HG02610 (cell line): ENCODE results near the gene CEP68.

ENCODE experiments used
- ATAC-seq: cut with Tn5 transposase; IDR thresholded peaks from one replicate; pipeline ENCODE4 v1.9.1; 2021; ENCODE audit warnings: mild to moderate bottlenecking, moderate library complexity; ENCODE audit not compliant: unreplicated experiment

Gene CEP68

DNA sequence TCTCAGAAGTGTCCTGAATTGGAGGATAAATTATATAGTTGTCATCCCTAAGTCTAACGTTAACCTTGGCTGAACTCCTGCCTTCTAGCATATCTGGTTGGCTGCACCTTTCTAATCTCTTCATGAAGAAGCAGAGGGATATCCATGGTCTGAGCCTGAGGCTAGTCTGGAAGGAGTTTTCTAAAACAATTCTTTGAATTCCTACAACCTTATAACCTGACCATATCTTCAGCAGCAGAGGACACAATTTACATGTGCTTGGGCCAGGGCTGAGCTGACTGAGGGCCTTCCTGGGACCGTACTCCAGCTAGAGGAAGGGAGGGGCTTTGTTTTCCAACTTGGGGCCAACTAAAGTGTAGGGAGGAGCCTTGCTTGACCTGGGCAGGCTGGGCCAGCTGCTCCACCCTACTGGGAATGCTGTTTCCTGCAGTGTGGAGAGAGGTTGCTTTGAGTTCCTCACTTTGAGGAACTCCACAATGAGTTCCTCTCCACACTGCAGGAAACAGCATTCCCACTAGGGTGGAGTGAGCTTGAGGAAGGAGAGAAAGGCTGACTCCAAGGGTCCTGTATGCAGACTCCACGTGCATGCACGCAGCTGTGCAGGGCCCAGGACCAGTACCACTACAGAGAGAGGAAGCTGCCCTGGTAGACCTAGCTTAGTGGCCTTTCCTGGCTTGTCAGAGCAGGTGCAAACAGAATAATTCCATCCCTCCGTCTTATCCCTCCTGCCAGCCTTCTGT, 19.6 kb downstream of the CEP68 start:
- no peak for ATAC-seq

- ATAC-seq, result no peak
Observed at GRCh38 chr2:65076345-65076710, 20.1 kb downstream of the CEP68 start.

GRCh38 chr2:65077898-65078297, 21.7 kb downstream of the CEP68 start:
- ATAC-seq, result no peak

- ATAC-seq, result no peak
Observed at GRCh38 chr2:65079017-65079416, 22.8 kb downstream of the CEP68 start.

GRCh38 chr2:65081232-65081685, 25.0 kb downstream of the CEP68 start:
- no peak for ATAC-seq

GRCh38 chr2:65085148-65085547, 28.9 kb downstream of the CEP68 start:
- ATAC-seq, result no peak

DNA sequence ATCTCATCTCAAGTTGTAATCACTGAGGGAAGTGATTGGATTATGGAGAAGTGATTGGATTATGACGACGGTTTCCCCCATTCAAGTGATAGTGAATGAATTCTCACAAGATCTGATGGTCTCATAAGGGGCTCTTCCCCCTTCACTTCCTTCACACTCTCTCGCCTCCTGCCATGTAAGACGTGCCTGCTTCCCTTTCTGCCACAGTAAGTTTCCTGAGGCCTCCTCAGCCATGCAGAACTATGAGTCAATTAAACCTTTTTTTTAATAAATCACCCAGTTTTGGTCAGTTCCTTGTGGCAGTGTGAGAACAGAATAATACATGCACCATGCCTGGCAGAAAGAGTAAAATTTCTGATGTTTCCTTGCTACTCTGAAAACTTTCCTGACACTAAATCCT, 36.6 kb downstream of the CEP68 start:
- no peak for ATAC-seq

DNA sequence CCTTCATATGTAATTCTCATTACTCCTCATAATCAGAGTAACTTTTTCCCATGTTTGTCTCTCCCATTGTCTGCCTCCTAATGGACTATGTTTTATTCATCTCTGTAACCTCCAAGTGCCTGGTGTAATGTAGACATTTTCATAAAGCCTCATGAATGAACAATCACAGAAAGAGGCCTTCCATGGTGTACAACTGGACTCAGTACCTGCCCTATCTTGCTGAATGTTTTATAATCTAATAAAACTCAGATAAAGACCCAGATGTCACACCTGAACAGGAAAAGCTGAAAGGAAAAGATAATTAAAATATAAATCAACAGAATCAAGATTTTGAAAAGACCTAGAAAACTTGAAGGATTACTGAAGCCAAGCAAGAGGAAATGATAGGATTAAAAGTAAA, 37.0 kb downstream of the CEP68 start:
- ATAC-seq, result no peak

GRCh38 chr2:65096948-65097347, 40.7 kb downstream of the CEP68 start:
- ATAC-seq, result no peak

GRCh38 chr2:65097844-65098243, 41.6 kb downstream of the CEP68 start:
- no peak for ATAC-seq

GRCh38 chr2:65098741-65099140, 42.5 kb downstream of the CEP68 start:
- no peak for ATAC-seq

- ATAC-seq, result no peak
Observed at GRCh38 chr2:65101071-65101470, 44.9 kb downstream of the CEP68 start.

- no peak for ATAC-seq
Observed at GRCh38 chr2:65103013-65103715, 46.9 kb downstream of the CEP68 start.

- no peak for ATAC-seq
Observed at GRCh38 chr2:65107530-65107929, 51.3 kb downstream of the CEP68 start.

GRCh38 chr2:65108780-65109179, 52.6 kb downstream of the CEP68 start:
- ATAC-seq, result no peak

DNA sequence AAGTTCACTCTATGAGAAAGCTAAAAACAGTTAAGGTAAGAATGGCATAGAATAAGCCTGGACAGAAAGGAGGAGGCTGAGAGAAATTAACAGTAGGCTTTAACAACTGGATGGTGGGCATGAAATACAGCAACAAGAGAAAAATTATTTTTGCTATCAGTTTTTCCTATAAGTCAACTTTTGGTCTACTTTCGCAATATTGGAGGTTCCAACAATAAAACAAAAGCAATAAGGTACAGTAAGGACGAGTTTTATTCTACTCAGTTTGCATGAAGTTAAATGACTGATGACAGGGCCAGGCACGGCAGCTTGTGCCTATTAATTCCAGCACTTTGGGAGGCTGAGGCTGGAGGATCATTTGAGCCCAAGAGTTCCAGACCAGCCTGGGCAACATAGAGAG, 56.4 kb downstream of the CEP68 start:
- no peak for ATAC-seq

GRCh38 chr2:65113229-65113628, 57.0 kb downstream of the CEP68 start:
- no peak for ATAC-seq

- no peak for ATAC-seq
Observed at GRCh38 chr2:65113816-65114215, 57.6 kb downstream of the CEP68 start.

- no peak for ATAC-seq
Observed at GRCh38 chr2:65114921-65115320, 58.7 kb downstream of the CEP68 start.

DNA sequence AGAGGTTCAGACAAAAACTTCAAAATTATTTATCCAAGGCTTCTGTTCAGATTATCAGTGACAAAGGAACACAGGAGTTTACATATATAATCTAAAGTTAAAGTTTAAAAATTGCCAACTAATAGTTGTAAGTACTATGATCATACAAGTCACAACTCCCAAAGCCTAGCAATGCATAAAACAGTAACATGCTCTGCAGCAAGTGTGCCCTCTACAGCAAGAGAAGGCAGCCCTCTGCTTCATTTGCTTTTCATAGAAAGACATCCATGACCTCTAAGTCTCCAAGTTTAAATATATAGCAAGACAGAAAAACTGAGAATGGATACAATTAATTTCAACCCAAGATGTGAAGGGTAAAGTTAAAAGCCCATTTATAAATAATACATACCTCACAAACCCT, 60.4 kb downstream of the CEP68 start:
- no peak for ATAC-seq

- no peak for ATAC-seq
Observed at GRCh38 chr2:65120990-65121693, 64.9 kb downstream of the CEP68 start.

DNA sequence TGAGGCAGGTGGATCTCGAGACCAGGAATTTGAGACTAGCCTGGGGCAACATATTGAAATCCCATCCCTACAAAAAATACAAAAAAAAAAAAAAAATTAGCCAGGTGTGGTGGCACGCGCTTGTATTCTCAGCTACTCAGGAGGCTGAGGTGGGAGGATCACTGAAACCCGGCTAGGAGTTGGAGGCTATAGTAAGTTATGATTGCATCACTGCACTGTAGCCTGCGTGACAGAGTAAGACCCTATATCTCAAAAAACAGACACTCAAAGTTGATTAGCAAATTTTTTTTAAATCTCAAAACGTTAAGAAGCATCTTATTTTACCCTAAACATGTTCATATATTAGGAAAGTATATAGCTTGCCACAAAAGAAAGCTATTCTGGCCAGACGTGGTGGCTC, 66.1 kb downstream of the CEP68 start:
- ATAC-seq, result no peak
